ENCODE results near the gene TEKT3.

The TEKT3 gene

GRCh38 chr17:15265131-15265530 is 76.3 kb downstream of the TEKT3 start, which contains the start of gene PMP22:
Gene PMP22 (minus strand): TSS chr17:15265326. CDS start chr17:15260727, 4,599 bp downstream.
- DNase-seq (ENCODE audit: low spot score) = no peak

GRCh38 chr17:15264542-15264941 is 76.9 kb downstream of the TEKT3 start:
- DNase-seq (ENCODE audit: low spot score) = no peak

- DNase-seq (ENCODE audit: low spot score) = no peak
Observed at GRCh38 chr17:15263680-15264079, 77.7 kb downstream of the TEKT3 start.

- peak; percentile 60 for DNase-seq (ENCODE audit: low spot score)
Observed at GRCh38 chr17:15263206-15263579, 78.2 kb downstream of the TEKT3 start.

- DNase-seq (ENCODE audit: low spot score) = peak; percentile 81
Observed at GRCh38 chr17:15262291-15263205, 78.8 kb downstream of the TEKT3 start.

GRCh38 chr17:15261802-15262290 is 79.6 kb downstream of the TEKT3 start:
- peak; percentile 30 for DNase-seq (ENCODE audit: low spot score)

GRCh38 chr17:15261258-15261801 is 80.1 kb downstream of the TEKT3 start:
- DNase-seq (ENCODE audit: low spot score) = peak; percentile 60

- DNase-seq (ENCODE audit: low spot score) = peak; percentile 87
Observed at GRCh38 chr17:15260376-15261257, 80.8 kb downstream of the TEKT3 start.

GRCh38 chr17:15257796-15258512 is 83.4 kb downstream of the TEKT3 start:
- no peak for DNase-seq (ENCODE audit: low spot score)

GRCh38 chr17:15257258-15257788 is 84.1 kb downstream of the TEKT3 start:
- peak; percentile 82 for DNase-seq (ENCODE audit: low spot score)

GRCh38 chr17:15256689-15257088 is 84.7 kb downstream of the TEKT3 start:
- DNase-seq (ENCODE audit: low spot score) = no peak

GRCh38 chr17:15255713-15256454 is 85.5 kb downstream of the TEKT3 start:
- no peak for DNase-seq (ENCODE audit: low spot score)
